RWPE2 (cell line): ENCODE measurements around the gene FAM181A.

Source experiments
- ATAC-seq: fragments of 200-7000 bp; cut with Tn5 transposase; 3 replicates; pipeline ENCODE4 v1.9.1; 2021; ENCODE audit warnings: low read depth
- DNase-seq: peaks from one replicate; pipeline ENCODE4 v3.0.0-alpha.2; 2020; ENCODE audit warnings: low spot score
- H3K27ac ChIP-seq: fragments of 450-650 bp; 2 replicates; pipeline ENCODE4 v1.5.1; 2017; ENCODE audit warnings: mild to moderate bottlenecking; ENCODE audit not compliant: poor library complexity, severe bottlenecking
- H3K27me3 ChIP-seq: fragments of 250-450 bp; sonication (Bioruptor Pico); 2 replicates; pipeline ENCODE4 v1.5.1; 2021; ENCODE audit warnings: mild to moderate bottlenecking, moderate library complexity; ENCODE audit not compliant: insufficient read depth, poor library complexity, severe bottlenecking
- H3K36me3 ChIP-seq: fragments of 250-450 bp; sonication (Bioruptor Pico); 2 replicates; pipeline ENCODE4 v1.5.1; 2020; ENCODE audit warnings: low read depth, mild to moderate bottlenecking, moderate library complexity
- H3K4me1 ChIP-seq: fragments of 250-450 bp; sonication (Bioruptor Pico); 2 replicates; pipeline ENCODE4 v1.5.1; 2021; ENCODE audit warnings: mild to moderate bottlenecking, moderate library complexity; ENCODE audit not compliant: insufficient read depth, poor library complexity, severe bottlenecking
- H3K4me3 ChIP-seq: fragments of 250-450 bp; sonication (Bioruptor Pico); 2 replicates; pipeline ENCODE4 v1.5.1; 2021; ENCODE audit warnings: mild to moderate bottlenecking, moderate library complexity; ENCODE audit not compliant: severe bottlenecking
- H3K9me3 ChIP-seq: fragments of 250-450 bp; sonication (Bioruptor Pico); 2 replicates; pipeline ENCODE4 v1.5.1; 2021; ENCODE audit warnings: mild to moderate bottlenecking, moderate library complexity; ENCODE audit not compliant: severe bottlenecking
- TF ChIP-seq, protein P1 (sequence below): fragments of 450-650 bp; IDR thresholded peaks from one replicate; pipeline ENCODE4 v1.5.1; 2017; ENCODE audit warnings: mild to moderate bottlenecking, moderate library complexity; ENCODE audit not compliant: poor library complexity, severe bottlenecking

Gene FAM181A

DNA sequence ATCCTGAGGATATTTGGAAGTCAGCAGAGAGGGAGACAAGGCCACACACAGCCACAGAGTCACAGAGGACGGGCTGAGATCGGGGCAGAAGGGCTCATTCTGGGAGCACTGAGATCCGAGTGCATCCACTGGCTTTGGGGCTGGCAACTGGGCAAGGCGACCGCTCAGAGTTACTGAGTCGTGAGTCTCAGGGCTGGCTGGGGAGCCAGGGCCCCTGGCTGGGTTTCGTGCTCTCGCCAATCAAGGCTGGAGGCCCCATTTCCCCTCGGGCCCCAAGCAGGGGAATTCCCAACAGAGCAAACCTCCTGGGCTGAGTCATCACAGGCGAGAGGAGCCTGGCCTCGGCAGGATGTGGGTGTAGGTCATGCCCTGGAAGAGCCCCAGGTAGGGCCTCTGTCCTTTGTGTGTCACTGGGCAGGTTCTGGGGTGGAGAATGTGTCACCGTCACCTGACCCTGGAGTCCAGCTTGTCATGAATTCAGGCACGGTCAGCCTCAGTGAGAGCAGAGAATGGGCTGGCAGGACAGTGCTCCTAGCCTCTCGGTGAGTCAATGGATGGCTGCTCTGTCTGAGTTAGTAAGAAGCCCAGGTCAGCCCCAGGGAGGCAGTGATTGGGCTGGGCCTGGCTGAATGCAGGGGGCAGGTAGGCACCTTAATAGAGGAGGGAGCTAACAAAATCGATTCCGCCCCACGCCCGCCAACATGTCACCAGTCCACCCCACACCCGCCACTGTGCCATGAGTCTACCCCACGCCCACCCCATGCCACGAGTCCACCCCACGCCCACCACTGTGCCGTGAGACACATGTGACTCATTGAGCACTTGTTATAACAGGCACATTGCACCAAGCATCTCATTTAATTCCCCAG is 32.3 kb downstream of the FAM181A start:
- Histone ChIP-seq H3K27ac (peak overlapping the region; percentile 68), H3K36me3 (no peaks in the 10 kb centered on the region), H3K27me3 (no peaks in the 10 kb centered on the region), H3K9me3 (no peaks in the 10 kb centered on the region), H3K4me3 (no peak overlapping the region), H3K4me1 (peaks cover 20% of the 10 kb centered on the region)
- TF ChIP-seq, protein P1, sequence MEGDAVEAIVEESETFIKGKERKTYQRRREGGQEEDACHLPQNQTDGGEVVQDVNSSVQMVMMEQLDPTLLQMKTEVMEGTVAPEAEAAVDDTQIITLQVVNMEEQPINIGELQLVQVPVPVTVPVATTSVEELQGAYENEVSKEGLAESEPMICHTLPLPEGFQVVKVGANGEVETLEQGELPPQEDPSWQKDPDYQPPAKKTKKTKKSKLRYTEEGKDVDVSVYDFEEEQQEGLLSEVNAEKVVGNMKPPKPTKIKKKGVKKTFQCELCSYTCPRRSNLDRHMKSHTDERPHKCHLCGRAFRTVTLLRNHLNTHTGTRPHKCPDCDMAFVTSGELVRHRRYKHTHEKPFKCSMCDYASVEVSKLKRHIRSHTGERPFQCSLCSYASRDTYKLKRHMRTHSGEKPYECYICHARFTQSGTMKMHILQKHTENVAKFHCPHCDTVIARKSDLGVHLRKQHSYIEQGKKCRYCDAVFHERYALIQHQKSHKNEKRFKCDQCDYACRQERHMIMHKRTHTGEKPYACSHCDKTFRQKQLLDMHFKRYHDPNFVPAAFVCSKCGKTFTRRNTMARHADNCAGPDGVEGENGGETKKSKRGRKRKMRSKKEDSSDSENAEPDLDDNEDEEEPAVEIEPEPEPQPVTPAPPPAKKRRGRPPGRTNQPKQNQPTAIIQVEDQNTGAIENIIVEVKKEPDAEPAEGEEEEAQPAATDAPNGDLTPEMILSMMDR, result no peak
- peak; percentile 88 for ATAC-seq
- DNase-seq, result peak; percentile 99

DNA sequence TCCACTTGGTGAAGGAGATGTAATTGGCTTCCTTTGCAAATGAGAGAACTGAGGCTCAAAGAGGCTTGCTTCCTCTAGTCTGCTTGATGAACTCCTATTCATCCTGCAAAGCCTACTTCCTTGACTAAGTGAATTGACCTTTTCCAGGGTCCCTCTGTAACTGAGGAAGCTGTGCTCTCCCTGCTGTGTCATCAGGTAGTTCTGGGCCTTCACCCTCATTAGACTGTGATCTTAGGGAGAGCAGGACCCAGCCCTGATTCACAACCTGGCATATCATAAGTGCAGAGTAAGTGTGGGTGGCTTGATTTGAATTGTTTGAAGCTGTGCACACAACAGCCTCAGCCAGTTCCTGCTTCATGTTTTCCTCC is 32.9 kb downstream of the FAM181A start:
- TF ChIP-seq, protein P1, result no peak
- H3K27me3 ChIP-seq, result no peaks in the 10 kb centered on the region
- peaks cover 23% of the 10 kb centered on the region for H3K4me1 ChIP-seq
- H3K27ac ChIP-seq, result peak overlapping the region; percentile 68
- no peaks in the 10 kb centered on the region for H3K9me3 ChIP-seq
- ATAC-seq, result no peak
- H3K4me3 ChIP-seq, result no peak overlapping the region
- no peak for DNase-seq
- H3K36me3 ChIP-seq, result no peaks in the 10 kb centered on the region

DNA sequence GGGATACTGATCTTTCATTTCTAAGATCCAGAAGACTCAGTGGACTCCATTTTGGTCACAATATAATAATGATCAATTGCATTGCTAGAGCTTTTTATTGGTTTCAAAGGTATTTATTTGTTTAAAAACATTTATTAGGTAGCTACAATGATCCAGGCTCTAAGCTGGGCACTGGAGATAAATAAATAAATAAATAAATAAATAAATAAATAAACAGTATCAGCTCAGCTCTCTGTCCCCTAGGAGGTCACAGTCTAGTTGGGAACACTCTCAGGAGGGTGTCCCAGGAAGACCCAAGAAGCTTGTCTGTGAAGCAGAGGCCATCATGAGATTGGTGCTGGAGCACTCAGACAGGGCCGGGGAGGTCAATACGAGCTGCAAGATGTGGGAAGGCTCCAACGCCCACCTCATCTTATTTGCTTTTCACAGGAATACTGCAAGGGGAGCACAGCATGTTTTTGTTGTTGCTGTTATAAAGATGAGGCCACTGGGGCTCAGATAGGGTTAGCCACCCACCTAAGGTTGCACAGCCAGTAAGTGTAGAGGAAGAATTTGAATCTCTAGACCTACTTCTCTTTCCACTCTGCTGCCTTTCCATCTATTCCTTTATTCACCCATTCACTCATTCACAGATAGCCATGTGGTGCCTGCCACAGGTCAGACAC is 33.8 kb downstream of the FAM181A start:
- Histone ChIP-seq H3K27ac (peak overlapping the region; percentile 68), H3K36me3 (no peaks in the 10 kb centered on the region), H3K4me1 (peaks cover 29% of the 10 kb centered on the region), H3K9me3 (no peaks in the 10 kb centered on the region), H3K4me3 (no peak overlapping the region), H3K27me3 (no peaks in the 10 kb centered on the region)
- TF ChIP-seq, protein P1, result no peak
- no peak for ATAC-seq
- no peak for DNase-seq

DNA sequence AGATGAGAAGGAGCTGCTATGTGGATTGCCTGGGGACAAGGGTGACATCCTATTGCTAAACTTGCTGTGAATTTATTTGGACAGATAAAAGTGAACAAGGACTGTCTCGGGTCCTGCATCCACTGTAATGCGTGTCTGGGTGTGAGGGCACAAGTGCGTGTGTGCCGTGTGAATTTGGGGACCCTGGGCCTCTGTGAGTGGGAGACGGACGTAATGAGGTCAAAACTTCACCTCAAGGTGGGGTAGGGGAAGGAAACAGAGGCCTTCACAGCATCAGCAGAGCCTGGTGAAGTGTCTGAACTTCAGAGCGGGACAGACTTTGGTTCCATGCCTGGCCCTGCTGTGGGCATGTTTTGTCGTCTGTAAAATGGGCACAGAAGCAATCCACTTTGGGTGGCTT is 34.5 kb downstream of the FAM181A start:
- H3K4me3 ChIP-seq, result no peak overlapping the region
- no peak overlapping the region for H3K27ac ChIP-seq
- H3K36me3 ChIP-seq, result no peaks in the 10 kb centered on the region
- ATAC-seq (no peak), DNase-seq (no peak)
- no peaks in the 10 kb centered on the region for H3K9me3 ChIP-seq
- peaks cover 33% of the 10 kb centered on the region for H3K4me1 ChIP-seq
- H3K27me3 ChIP-seq, result no peaks in the 10 kb centered on the region
- TF ChIP-seq, protein P1, result no peak
